Stomach (tissue), 4 donors: ENCODE data around the gene ZMYND8.

ENCODE experiments used
- POLR2A ChIP-seq, 4 donors: fragments of 450-650 bp; IDR thresholded peaks; one replicate each; pipeline ENCODE4 v1.6.1; 2016; ENCODE audit warnings: antibody characterized with exemption in 4 of 4, control low read depth in 2 of 4, mild to moderate bottlenecking in 1 of 4, moderate library complexity in 1 of 4
- POLR2AphosphoS5 ChIP-seq, 3 donors: sonication (generic); formaldehyde crosslinking; IDR thresholded peaks; one replicate each; pipeline ENCODE4 v1.6.1; 2016; ENCODE audit warnings: antibody characterized with exemption in 3 of 3

DNA sequence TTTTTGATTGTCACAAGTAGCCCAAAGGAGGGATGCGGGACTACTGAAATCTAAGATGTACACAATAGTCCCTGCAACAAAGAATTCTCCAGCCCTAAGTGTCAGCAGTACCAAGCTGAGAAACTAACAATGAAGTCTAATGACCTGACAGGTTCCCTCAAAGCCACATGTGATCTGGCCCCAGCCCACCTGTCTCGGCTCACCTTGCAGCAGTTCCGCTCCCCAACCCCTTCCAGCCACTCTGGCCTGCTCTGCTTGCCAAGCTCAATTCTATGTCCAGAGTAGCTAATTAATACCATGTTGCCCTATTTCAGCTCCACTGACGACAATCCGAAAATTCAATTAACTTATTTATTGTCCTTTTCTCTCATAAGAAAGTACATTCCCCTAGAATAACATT lies 72.1 kb downstream of the ZMYND8 start:
- TF ChIP-seq POLR2AphosphoS5 (IDR thresholded peaks at IDR 0.05) (no peak), POLR2A (IDR thresholded peaks at IDR 0.05) (no peak)
